Activated CD4-positive, CD25-positive, alpha-beta regulatory T cell (primary cell): ENCODE measurements around the gene COL8A2.

Experiments
- DNase-seq, 4 experiments: peaks; one replicate each; lab custom pipeline; 2025; lab: John Stamatoyannopoulos, UW

The COL8A2 gene

DNA sequence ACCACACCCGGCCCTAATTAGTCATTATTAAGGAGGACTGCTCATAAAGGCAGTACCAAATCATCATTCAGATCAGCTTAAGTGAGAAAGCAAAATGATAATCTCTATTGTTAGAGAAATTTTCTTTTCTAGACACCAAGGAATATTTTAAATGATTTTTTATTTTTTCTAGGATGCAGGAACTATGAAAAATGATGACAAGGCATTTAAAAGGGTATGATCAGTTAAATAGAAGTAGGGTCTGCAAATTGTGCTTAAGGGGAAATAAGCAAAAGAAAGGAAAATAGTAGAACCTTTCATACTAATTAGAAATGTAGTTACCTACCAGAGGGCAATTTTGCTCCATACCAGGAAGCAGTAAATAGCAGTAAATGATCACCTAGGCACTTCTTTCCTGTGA lies 62.7 kb downstream of the COL8A2 start:
- DNase-seq = no peak

DNA sequence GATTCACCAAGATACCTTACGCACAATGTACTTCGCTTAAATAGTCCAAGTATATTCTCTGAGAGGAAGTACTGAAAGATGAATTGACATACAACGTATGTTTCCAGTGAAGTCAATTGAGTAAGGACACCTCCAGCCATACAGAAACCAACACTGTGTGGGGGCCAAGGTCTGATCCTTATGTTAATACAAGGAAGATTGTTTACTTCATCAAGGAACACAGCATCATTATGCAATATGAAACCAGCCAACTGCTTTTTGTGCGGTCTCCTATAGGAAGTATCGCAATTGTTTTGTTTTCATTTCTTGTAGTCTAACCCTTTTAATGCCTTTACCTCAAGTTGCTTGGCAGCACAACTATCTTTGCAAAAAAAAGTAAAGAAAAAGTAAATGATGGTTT lies 69.3 kb downstream of the COL8A2 start:
- DNase-seq = no peak

DNA sequence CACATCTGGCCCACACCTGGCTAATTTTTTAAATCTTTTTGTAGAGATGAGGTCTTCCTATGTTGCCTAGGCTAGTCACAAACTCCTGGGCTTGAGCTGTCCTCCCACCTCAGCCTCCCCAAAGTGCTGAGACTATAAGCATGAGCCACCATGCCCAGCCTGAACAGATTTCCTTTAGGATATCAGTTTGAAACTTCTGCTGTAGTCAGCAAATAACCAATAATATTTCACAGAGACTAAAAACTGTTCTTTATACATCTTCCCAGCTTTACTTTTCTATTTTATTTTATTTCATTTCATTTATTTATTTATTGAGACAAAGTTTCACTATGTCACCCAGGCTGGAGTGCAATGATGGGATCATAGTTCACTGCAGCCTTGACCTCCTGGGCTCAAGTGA lies 71.0 kb downstream of the COL8A2 start:
- DNase-seq = no peak

DNA sequence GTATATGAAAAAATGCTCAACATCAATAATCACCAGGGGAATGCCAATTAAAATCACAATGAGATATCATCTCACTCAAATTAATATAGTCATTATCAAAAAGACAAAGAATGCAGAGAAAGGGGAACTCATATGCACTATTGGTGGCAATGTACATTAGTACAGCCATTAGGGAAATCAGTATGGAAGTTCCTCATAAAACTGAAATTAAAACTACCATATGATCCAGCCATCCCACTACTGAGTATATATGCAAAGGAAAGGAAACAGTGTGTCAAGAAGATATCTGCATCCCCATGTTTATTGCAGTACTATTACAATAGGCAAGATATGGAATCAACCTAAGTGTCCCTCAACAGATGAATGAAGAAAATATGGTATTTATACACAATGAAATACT lies 73.2 kb downstream of the COL8A2 start:
- no peak for DNase-seq
